ENCODE data around the gene LETM1.
"Not testable (repeated sequence)": the region's sequence is repeated elsewhere in the genome, so short reads cannot be mapped to it uniquely, and the experiment has no call there.

Gene LETM1

DNA sequence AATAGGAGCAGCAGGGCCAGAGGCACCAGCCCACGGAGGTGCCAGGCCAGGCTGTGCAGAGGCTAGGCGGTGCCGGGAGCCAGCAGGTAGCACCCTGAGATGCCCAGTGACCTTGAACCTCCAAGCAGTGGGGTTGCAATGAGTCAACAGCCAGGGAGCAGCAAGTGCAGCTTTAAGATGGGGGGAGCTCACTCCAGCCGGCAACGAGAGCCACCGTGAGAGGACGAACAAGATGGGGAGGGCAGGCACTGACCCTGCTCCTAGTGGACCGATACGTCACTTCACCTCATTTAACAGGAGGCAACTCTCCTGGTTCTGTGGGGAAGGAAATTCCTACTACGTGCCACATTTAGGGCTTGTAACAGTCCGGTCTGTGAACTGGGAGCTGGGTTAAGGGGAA, 4.8 kb downstream of the LETM1 start:
- no peak for DNase-seq

- DNase-seq, result no peak
These were observed 5.7 kb downstream of the LETM1 start for GRCh38 chr4:1850276-1850675.

DNA sequence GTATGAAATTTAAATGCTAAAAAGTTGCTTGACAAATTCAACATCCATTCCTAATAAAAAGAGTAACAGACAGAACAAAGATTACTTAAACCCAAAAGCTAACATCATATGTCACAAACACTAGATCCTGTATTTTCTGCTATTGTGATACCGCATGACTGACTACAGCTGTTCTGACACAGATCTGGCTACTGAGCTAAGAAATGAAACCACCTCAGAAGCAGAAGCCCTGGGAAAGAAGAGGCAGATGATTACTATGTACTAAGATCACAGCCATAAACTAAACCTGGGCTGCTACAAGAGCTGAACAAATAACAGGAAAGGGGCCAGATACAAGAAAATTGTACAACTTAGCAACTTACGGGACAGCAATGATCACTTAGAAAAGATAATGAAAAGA, 9.4 kb downstream of the LETM1 start:
- no peak for DNase-seq

DNA sequence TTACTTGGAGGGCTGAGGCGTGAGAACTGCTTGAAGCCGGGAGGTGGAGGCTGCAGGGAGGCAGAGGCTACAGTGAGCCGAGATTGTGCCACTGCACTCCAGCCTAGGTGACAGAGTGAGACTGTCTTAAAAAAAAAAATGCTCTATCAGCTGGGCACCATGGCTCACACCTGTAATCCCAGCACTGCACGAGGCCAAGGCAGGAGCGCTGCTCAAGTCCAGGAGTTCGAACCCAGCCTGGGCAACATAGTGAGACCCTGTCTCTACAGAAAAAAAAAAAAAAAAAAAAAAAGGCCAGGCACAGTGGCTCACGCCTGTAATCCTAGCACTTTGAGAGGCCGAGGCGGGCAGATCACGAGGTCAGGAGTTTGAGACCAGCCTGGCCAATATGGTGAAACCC, 11.3 kb downstream of the LETM1 start:
- not testable (repeated sequence) for DNase-seq

- no peak for DNase-seq
These were observed 12.1 kb downstream of the LETM1 start for GRCh38 chr4:1843852-1844251.

- no peak for DNase-seq
These were observed 12.9 kb downstream of the LETM1 start for GRCh38 chr4:1842993-1843448.

- DNase-seq, result no peak
These were observed 13.5 kb downstream of the LETM1 start for GRCh38 chr4:1842339-1842895.

- no peak for DNase-seq
These were observed 14.1 kb downstream of the LETM1 start for GRCh38 chr4:1841887-1842210.

- no peak for DNase-seq
These were observed 14.6 kb downstream of the LETM1 start for GRCh38 chr4:1841201-1841886.

DNA sequence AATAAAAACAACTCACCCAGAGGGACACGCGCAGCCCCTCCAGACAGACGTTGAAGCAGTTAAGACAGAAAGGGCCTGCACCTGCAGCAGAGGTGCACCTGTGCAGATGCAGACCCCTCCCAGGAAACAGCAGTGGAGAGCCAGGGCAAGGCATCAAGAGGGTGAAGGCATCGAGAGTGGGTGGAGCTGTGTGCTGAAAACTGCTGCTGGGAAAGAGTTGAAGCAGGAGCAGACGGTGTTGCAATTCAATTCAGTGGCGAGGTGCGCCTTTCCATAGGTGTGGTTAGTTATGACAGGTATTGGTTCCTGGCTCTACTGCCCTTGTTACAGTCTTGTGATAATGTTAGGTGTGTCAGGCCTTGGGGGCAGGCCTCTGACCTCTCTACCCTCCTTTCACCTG, 16.7 kb downstream of the LETM1 start:
- DNase-seq, result no peak

- DNase-seq, result no peak
These were observed 18.9 kb downstream of the LETM1 start for GRCh38 chr4:1837069-1837468.

- DNase-seq, result no peak
These were observed 19.3 kb downstream of the LETM1 start for GRCh38 chr4:1836650-1837049.

DNA sequence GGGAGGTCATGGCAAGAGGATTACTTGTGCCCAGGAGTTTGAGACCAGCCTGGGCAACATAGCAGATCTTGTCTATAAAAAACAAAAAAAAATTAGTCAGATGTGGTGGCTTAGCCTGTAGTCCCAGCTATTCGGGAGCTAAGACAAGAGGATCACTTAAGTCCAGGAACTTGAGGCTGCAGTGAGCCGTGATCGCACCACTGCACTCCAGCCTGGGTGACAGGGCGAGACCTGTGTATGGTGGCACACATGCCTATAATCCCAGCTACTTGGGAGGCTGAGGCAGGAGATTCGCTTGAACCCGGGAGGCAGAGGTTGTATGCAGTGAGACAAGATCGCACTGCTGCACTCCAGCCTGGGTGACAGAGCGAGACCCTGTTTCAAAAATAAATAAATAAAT, 20.1 kb downstream of the LETM1 start:
- DNase-seq, result not testable (repeated sequence)

DNA sequence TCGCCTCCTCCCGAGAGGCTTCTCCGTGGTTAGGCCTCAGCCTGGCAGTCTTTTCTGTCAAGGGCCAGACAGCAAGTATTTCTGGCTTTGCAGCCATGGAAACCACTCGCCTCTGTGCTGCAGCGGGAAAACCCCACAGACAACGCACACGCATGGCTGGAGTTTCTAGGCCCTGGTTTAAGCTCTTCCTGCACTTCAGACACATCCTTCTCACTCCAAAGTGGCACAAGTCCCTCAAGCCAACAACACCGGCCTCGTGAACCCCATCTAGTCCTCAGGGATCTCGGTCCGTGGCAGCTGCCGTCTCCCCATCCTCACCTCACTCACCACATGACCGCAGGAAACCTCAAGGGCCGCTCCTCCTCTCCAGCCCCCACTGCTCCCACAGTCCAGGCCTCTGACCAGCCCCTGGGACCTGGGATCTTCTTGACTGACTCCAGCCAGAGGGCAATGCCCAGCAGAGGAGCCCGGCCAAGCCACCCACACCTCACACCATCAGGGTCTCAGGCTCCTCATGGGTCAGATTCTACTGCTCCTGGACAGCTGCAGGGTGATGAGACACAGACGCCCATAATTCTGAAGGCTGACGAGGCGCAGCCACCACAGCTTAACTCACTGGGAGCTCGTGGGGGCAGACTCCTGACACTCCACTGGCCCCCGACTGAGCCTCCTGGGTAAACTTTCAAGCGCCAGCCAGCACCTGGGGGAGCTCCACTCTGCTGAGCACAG, 21.7 kb downstream of the LETM1 start:
- peak; percentile 23 for DNase-seq

DNA sequence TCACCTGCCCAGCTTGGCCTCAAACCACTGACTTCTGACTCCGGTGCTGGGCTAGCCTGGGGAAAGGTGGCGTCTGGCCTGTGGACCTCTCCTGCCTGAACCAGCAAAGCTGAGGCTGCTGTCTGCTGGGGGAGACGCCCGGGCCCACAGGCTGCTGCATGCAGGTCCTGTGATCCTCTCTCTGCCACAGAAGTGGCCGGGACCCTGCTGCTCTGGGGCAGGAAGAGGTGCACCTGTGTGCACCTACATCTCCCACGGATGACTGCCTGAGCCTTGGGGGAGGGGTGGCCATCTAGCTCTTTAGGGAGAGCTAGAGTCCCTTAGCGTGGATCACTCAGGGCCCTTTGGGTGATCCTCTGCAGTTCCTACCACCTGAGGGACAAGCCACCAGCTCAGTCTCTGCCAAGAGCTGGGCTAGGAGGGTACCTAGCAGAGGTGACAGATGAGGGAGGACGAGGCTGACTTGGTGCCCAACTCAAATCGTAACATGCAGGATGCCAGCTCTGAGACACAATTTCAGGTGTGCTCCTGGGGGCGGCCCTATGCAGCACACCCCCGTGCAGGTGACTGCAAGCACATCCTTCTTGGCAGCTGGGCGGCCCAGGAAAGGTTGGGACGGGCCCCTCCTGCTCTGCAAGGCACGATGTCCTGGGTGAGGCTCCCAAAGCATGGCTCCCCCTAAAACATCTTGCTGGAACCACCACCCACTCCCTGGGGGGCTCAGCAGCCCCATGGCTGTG, 22.5 kb downstream of the LETM1 start:
- no peak for DNase-seq

- DNase-seq, result no peak
These were observed 23.3 kb downstream of the LETM1 start for GRCh38 chr4:1832690-1833089.

DNA sequence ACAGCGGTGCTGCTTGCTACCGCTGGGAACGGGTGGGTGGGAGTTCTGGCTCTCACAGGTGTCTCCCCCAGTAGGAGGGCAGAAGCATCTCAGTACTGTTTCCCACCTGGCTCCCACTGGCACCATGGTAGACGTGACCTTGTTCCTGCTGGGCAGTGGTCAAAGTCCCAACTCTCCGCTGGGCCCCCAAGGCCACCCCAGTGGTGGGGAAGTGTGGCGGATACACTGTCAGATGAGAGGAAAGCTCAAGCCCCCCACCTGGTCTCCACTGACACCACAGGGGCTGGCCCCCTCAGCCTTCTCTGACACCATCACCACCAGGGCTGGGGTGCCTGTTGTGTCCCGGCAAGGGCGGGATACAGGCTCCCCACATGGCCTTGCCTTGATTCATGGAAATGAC, 24.6 kb downstream of the LETM1 start:
- no peak for DNase-seq

DNA sequence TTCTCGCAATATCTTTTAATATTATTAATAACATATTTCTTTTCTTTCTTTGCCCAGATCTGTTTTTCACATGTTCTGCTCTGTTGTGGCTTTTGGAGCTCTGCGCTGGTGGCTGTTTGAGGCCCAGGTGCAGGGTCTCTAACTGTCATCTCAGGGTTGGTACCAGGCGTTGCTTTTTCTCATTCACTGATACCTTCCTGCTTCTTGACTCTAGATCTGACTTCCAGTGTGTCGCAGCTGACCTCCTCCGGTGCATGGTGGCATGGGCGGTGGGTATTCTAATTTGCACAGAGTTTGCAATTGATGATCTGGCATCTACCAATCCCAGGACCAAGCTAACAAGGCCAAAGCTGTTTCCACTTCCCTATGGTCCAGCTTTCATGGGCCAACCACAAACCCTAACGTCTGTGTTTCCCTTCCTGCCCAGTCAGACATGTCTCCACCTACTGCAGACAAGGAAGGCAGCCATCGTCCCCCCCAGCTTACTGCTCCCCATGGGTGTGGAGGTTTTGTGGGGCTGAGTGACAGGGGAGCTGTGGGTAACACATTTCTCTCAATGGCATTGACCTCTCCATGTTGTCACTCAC, 25.2 kb downstream of the LETM1 start:
- DNase-seq, result no peak

DNA sequence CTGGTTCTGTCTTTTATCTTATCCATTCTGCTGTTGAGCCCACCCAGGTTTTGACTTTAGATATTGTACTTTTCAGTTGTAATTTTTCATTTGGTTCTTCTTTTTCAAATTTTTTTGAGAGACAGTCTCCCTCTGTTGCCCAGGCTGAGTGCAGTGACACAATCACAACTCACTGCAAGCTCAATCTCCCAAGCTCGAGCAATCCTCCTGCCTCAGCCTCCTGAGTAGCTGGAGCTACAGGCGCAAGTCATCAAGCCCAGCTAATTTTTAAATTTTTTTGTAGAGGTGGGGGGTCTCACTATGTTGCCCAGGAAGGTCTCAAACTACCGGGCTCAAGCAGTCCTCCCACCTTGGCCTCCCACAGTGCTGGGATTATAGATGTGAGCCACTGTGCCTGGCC, 25.7 kb downstream of the LETM1 start:
- DNase-seq, result no peak

GRCh38 chr4:1826531-1827350, 29.2 kb downstream of the LETM1 start:
- no peak for DNase-seq

GRCh38 chr4:1825326-1825725, 30.6 kb downstream of the LETM1 start:
- no peak for DNase-seq

DNA sequence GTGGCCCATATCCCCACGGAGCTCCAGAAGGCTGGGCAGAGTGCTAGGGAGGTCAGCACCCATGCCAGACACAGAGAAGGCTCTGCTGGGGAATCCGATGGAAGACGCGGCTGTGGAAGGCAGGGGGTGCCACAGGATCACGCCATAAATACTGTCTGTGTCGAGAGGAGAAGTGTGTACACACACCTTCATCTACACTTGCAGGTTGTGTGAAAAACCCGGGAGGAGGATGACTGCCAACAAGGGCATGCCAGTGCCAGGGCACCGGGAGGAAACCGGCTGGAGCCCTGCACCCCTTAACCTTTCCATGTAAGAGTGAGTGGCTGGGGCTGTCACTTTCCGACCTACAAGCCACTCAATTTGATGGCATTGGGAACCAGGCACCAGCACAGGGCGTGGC, 31.2 kb downstream of the LETM1 start:
- DNase-seq, result no peak

DNA sequence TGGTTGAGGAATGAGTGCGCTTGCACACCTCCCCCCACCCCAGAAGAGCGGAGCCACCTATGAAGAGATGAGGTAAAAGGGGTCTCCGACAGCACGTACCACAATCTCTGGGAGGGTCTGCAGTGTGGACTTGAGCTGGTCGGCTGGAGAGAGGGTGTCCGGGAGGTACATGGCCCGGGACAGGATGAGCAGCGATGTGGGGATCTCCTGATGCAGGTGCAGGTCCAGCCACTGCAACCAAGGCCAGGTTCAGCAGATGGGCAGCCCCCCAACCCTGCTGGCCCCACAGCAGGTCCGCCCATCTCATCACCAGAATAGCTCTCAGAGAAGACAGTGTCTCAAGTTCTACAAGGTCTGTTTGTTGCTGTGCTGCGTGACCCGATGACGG, 32.4 kb downstream of the LETM1 start:
- DNase-seq, result no peak

All from CD4-positive, alpha-beta T cell treated with Interleukin-15 for 1 hour (primary cell).